A549 (cell line): ENCODE results near the gene RNF215.

ENCODE experiments used
- BCL3 ChIP-seq: fragments of >200 bp; sonication (Bioruptor Twin); formaldehyde crosslinking; IDR thresholded peaks from 3 replicates; pipeline ENCODE4 v1.6.1; 2016
- CHD2 ChIP-seq: fragments of 150-350 bp; IDR thresholded peaks from 2 replicates; pipeline ENCODE4 v1.6.1; 2014; ENCODE audit warnings: low read length; ENCODE audit not compliant: partially characterized antibody
- CTCF ChIP-seq: fragments of >200 bp; sonication (Bioruptor Twin); formaldehyde crosslinking; IDR thresholded peaks from 3 replicates; pipeline ENCODE4 v1.5.1; 2016
- EHF ChIP-seq: fragments of 250-450 bp; sonication (Bioruptor Pico); IDR thresholded peaks from 2 replicates; pipeline ENCODE4 v1.5.0; 2020; ENCODE audit warnings: mild to moderate bottlenecking
- EP300 ChIP-seq, 2 experiments: fragments of >200 bp; sonication (Bioruptor Twin); formaldehyde crosslinking; IDR thresholded peaks; 2 replicates in 1 of 2; 3 replicates in 1 of 2; pipeline ENCODE4 v1.6.1; 2016 to 2017
- HDAC2 ChIP-seq: fragments of 200-600 bp; sonication (generic); IDR thresholded peaks from 2 replicates; pipeline ENCODE4 v1.6.1; 2016
- MYC ChIP-seq: IDR thresholded peaks from 2 replicates; pipeline ENCODE4 v1.6.1; 2012; ENCODE audit warnings: mild to moderate bottlenecking, inconsistent platforms, low read length, improper control_type of control experiment, borderline replicate concordance
- POLR2A ChIP-seq: IDR thresholded peaks from 2 replicates; pipeline ENCODE4 v1.6.1; 2012; ENCODE audit warnings: mild to moderate bottlenecking, low read length
- RCOR1 ChIP-seq: fragments of 150-350 bp; IDR thresholded peaks from 2 replicates; pipeline ENCODE4 v1.6.1; 2014; ENCODE audit warnings: antibody characterized with exemption, low read length, low read depth
- RFX5 ChIP-seq: fragments of 450-650 bp; IDR thresholded peaks from 2 replicates; pipeline ENCODE4 v1.7.1; 2014; ENCODE audit warnings: antibody characterized with exemption, mild to moderate bottlenecking, moderate library complexity
- RNF2 ChIP-seq: fragments of 200-600 bp; sonication (generic); IDR thresholded peaks from 2 replicates; pipeline ENCODE4 v1.6.1; 2016; ENCODE audit warnings: low read depth, mild to moderate bottlenecking, antibody characterized with exemption, moderate library complexity, borderline replicate concordance

- TF ChIP-seq CTCF (no peak), RFX5 (no peak), HDAC2 (no peak), RCOR1 (no peak), CHD2 (no peak), EHF (CRISPR knock-in tag) (no peak), RNF2 (no peak), MYC (no peak), POLR2A (no peak), BCL3 (no peak), EP300 (IDR thresholded peaks at IDR 0.05) (no peak)
These were observed 4.9 kb downstream of the RNF215 start for GRCh38 chr22:30382340-30382739.
